Thyroid gland (tissue), 4 donors: ENCODE results near the gene HOXB9.

Experiments
- CTCF ChIP-seq, 6 experiments: fragments of 200-600 bp in 3 of 6; fragments of 450-650 bp in 3 of 6; sonication (generic) in 3 of 6; IDR thresholded peaks; one replicate each; pipeline ENCODE4 v1.5.1; 2016 to 2019; ENCODE audit warnings: antibody characterized with exemption in 6 of 6, mild to moderate bottlenecking in 2 of 6, inconsistent platforms in 1 of 6, moderate library complexity in 1 of 6
- POLR2A ChIP-seq, 2 donors: fragments of 450-650 bp; IDR thresholded peaks; one replicate each; pipeline ENCODE4 v1.6.1; 2017; ENCODE audit warnings: antibody characterized with exemption in 2 of 2, mild to moderate bottlenecking in 2 of 2, moderate library complexity in 1 of 2

- peak in 2 of 6 experiments; percentile 23 to 40 for TF ChIP-seq CTCF (IDR thresholded peaks at IDR 0.05)
- no peak for TF ChIP-seq POLR2A (IDR thresholded peaks at IDR 0.05)
Observed at GRCh38 chr17:48636177-48637018, 10.2 kb upstream of the HOXB9 start.
